ENCODE results near the gene CBX8. TPM values are rescaled to one million over a fixed set of nuclear protein-coding genes. Genes with fewer than 3 reads are reported as not detected.
A peak's percentile ranks its signal among the peaks of the same experiment; 100 is the strongest.
"Not testable (repeated sequence)": the region's sequence is repeated elsewhere in the genome, so short reads cannot be mapped to it uniquely, and the experiment has no call there.

Gene CBX8
- total RNA-seq, 1 donor from 2014 or later: 8.4 TPM

- DNase-seq: no peak
These were observed 17.8 kb downstream of the CBX8 start for GRCh38 chr17:79779084-79779529.

GRCh38 chr17:79778504-79779083, 18.3 kb downstream of the CBX8 start:
- no peak for DNase-seq

GRCh38 chr17:79777894-79778503, 18.9 kb downstream of the CBX8 start, which contains the start of gene CBX2:
TSS of gene CBX2 (plus strand) at chr17:79778148. CDS start at chr17:79778236, 88 bp downstream.
- DNase-seq: peak; percentile 58

GRCh38 chr17:79777120-79777893, 19.6 kb downstream of the CBX8 start:
- DNase-seq: peak; percentile 51

- DNase-seq: no peak
These were observed 20.3 kb downstream of the CBX8 start for GRCh38 chr17:79776376-79777119.

- no peak for DNase-seq
These were observed 21.2 kb downstream of the CBX8 start for GRCh38 chr17:79775632-79776031.

- DNase-seq: no peak
These were observed 22.3 kb downstream of the CBX8 start for GRCh38 chr17:79774561-79774975.

GRCh38 chr17:79772726-79773125, 24.2 kb downstream of the CBX8 start:
- DNase-seq: not testable (repeated sequence)

GRCh38 chr17:79771276-79771675, 25.6 kb downstream of the CBX8 start:
- no peak for DNase-seq

- DNase-seq: no peak
These were observed 27.0 kb downstream of the CBX8 start for GRCh38 chr17:79769570-79770506.

- DNase-seq: no peak
These were observed 31.2 kb downstream of the CBX8 start for GRCh38 chr17:79765708-79766107.

- DNase-seq: no peak
These were observed 34.8 kb downstream of the CBX8 start for GRCh38 chr17:79761894-79762589.

GRCh38 chr17:79760197-79760906, 36.5 kb downstream of the CBX8 start:
- DNase-seq: no peak

- DNase-seq: no peak
These were observed 38.6 kb downstream of the CBX8 start for GRCh38 chr17:79758271-79758670.

GRCh38 chr17:79757140-79757745, 39.6 kb downstream of the CBX8 start:
- DNase-seq: no peak

- DNase-seq: no peak
These were observed 41.3 kb downstream of the CBX8 start for GRCh38 chr17:79755591-79755990.

- not testable (repeated sequence) for DNase-seq
These were observed 42.0 kb downstream of the CBX8 start for GRCh38 chr17:79754903-79755302.

- DNase-seq: no peak
These were observed 42.5 kb downstream of the CBX8 start for GRCh38 chr17:79754370-79754769.

- no peak for DNase-seq
These were observed 44.7 kb downstream of the CBX8 start for GRCh38 chr17:79752175-79752574.

Measured in occipital lobe (tissue), 2 donors.